ENCODE measurements around the gene PAFAH1B2.
"Not testable (repeated sequence)": the region's sequence is repeated elsewhere in the genome, so short reads cannot be mapped to it uniquely, and the experiment has no call there.

Gene PAFAH1B2

GRCh38 chr11:117110294-117110950 is 33.7 kb upstream of the PAFAH1B2 start:
- DNase-seq (ENCODE audit: low spot score), result no peak
- no peak for TF ChIP-seq CTCF (IDR thresholded peaks at IDR 0.05; ENCODE audit: borderline replicate concordance, control extremely low read depth, extremely low read depth, insufficient read depth, missing control alignments)
- in situ Hi-C loops (cut with MboI; ENCODE audit: low sequenced_read_pairs, unreplicated experiment), result loop anchor here (25.0 kb wide), 1 partner anchor 323 kb away; the partner anchor contains the start of genes APOA5 and ZPR1

DNA sequence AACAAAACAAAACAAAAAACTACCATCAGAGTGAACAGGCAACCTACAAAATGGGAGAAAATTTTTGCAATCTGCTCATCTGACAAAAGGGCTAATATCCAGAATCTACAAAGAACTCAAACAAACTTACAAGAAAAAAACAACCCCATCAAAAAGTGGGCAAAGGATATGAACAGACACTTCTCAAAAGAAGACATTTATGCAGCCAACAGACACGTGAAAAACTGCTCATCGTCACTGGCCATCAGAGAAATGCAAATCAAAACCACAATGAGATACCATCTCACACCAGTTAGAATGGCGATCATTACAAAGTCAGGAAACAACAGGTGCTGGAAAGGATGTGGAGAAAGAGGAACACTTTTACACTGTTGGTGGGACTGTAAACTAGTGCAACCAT is 31.6 kb upstream of the PAFAH1B2 start:
- in situ Hi-C loops (cut with MboI; ENCODE audit: low sequenced_read_pairs, unreplicated experiment), result loop anchor here (25.0 kb wide), 1 partner anchor 325 kb away; the partner anchor contains the start of genes APOA5 and ZPR1
- not testable (repeated sequence) for DNase-seq (ENCODE audit: low spot score)

DNA sequence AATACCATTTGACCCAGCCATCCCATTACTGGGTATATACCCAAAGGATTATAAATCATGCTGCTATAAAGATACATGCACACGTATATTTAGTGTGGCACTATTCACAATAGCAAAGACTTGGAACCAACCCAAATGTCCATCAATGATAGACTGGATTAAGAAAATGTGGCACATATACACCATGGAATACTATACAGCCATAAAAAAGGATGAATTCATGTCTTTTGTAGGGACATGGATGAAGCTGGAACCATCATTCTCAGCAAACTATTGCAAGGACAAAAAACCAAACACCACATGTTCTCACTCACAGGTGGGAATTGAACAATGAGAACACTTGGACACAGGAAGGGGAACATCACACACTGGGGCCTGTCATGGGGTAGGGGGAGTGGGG is 31.1 kb upstream of the PAFAH1B2 start:
- not testable (repeated sequence) for DNase-seq (ENCODE audit: low spot score)
- in situ Hi-C loops (cut with MboI; ENCODE audit: low sequenced_read_pairs, unreplicated experiment), result loop anchor here (25.0 kb wide), 1 partner anchor 326 kb away; the partner anchor contains the start of genes APOA5 and ZPR1

DNA sequence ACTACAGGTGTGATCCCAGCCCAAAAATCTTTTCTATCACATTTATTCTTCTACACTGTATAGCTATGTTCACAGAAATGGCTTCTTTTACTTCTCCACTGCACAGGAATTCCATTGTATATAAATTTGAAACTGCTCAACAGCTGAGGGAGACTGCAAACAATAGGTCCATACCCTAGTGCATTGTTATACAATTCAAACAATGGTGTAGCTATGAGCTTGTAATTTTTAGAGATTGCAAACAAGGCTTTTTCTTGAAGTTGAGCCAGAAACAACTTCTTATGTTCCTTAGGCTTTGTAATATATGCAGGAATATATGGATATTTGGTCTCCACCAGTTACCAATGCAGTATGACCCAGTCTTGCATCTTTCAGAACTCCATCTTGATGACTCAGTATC is 26.4 kb upstream of the PAFAH1B2 start:
- in situ Hi-C loops (cut with MboI; ENCODE audit: low sequenced_read_pairs, unreplicated experiment), result loop anchor here (25.0 kb wide), 1 partner anchor 330 kb away; the partner anchor contains the start of genes APOA5 and ZPR1
- no peak for DNase-seq (ENCODE audit: low spot score)
- no peak for TF ChIP-seq CTCF (IDR thresholded peaks at IDR 0.05; ENCODE audit: borderline replicate concordance, control extremely low read depth, extremely low read depth, insufficient read depth, missing control alignments)

DNA sequence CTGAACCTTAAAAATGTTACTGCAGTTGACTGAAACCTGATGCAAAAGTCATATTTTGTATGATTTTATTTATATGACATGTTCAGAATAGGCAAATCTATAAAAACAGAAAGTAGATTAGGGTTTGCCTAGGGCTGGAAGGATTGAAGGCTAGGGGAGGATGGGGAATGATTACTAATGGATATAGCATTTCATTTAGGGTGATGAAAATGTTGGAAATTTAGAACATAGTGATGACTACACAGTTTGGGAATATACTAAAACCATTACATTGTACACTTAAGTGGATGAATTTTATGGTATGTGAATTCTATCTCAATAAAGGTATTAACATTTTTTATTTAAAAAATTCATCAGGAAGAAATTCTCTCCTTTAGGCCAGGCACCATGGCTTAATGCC is 22.9 kb upstream of the PAFAH1B2 start:
- in situ Hi-C loops (cut with MboI; ENCODE audit: low sequenced_read_pairs, unreplicated experiment), result loop anchor here (25.0 kb wide), 1 partner anchor 334 kb away; the partner anchor contains the start of genes APOA5 and ZPR1
- DNase-seq (ENCODE audit: low spot score), result no peak
- no peak for TF ChIP-seq CTCF (IDR thresholded peaks at IDR 0.05; ENCODE audit: borderline replicate concordance, control extremely low read depth, extremely low read depth, insufficient read depth, missing control alignments)

GRCh38 chr11:117122556-117122955 is 21.5 kb upstream of the PAFAH1B2 start:
- no peak for DNase-seq (ENCODE audit: low spot score)
- in situ Hi-C loops (cut with MboI; ENCODE audit: low sequenced_read_pairs, unreplicated experiment), result loop anchor here (25.0 kb wide), 1 partner anchor 335 kb away; the partner anchor contains the start of genes APOA5 and ZPR1
- no peak for TF ChIP-seq CTCF (IDR thresholded peaks at IDR 0.05; ENCODE audit: borderline replicate concordance, control extremely low read depth, extremely low read depth, insufficient read depth, missing control alignments)

DNA sequence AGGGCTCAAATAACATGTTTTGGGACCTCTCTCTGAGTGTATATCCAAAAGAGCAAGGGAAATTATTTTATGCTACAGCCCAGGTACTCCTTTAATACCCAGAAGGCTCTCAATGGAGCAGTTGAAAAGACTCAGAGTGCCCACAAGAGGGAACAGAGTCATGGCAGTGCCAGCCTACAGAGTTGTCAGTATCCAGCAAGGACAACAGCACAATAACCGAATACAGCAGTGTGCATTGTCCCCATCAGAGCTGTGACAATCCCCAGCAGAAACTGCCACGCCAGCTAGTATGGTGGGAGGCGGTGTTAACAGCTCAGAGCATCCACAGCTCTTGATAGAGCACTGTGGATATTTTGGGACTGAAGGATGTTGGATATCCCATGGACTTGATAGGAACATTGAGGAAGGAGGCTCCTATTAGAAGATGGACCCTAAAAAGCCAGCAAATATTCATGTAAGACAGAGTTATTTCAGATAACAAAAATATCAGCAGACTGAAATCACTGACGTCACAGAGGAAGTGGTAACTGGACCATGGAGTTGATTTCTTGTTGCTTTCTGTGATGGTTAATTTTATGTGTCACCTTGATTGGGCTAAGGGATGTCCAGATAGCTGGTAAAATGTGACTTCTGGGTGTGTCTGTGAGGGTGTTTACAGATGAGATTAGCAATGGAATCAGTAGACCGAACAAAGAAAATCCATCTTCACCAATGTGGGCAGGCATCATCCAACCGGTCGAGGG is 17.7 kb upstream of the PAFAH1B2 start:
- no peak for DNase-seq (ENCODE audit: low spot score)
- no peak for TF ChIP-seq CTCF (IDR thresholded peaks at IDR 0.05; ENCODE audit: borderline replicate concordance, control extremely low read depth, extremely low read depth, insufficient read depth, missing control alignments)
- in situ Hi-C loops (cut with MboI; ENCODE audit: low sequenced_read_pairs, unreplicated experiment), result no loop called here
